Measurements from ENCODE around the gene AGPAT2.

DNA sequence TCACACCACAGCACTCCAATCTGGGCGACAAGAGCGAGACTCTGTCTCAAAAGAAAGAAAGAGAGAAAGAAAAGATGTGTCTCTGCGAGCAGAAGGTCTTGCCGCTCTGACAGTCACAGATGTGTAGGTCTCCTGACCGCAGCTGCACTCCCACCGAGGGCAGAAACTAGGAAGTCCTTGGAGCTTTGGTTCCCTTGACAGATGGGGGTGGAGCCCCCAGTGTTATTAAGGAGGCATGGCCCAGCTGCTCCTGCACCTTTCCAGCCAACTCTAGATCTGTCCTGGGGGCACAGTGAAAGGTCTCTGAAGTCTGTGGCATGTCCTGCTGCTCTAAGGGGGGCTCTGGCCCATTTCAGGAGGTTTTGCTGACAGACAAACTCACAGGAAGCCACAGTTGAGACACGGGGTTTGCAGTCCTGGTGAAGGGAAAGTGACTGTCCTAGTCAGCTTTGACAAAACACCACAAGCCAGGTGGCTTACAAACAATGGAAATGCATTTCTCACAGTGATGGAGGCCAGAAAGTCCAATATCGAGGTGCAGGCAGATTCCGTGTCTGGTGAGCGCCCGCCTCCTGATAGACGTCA is 16.1 kb upstream of the AGPAT2 start:
- TF ChIP-seq, protein P1, sequence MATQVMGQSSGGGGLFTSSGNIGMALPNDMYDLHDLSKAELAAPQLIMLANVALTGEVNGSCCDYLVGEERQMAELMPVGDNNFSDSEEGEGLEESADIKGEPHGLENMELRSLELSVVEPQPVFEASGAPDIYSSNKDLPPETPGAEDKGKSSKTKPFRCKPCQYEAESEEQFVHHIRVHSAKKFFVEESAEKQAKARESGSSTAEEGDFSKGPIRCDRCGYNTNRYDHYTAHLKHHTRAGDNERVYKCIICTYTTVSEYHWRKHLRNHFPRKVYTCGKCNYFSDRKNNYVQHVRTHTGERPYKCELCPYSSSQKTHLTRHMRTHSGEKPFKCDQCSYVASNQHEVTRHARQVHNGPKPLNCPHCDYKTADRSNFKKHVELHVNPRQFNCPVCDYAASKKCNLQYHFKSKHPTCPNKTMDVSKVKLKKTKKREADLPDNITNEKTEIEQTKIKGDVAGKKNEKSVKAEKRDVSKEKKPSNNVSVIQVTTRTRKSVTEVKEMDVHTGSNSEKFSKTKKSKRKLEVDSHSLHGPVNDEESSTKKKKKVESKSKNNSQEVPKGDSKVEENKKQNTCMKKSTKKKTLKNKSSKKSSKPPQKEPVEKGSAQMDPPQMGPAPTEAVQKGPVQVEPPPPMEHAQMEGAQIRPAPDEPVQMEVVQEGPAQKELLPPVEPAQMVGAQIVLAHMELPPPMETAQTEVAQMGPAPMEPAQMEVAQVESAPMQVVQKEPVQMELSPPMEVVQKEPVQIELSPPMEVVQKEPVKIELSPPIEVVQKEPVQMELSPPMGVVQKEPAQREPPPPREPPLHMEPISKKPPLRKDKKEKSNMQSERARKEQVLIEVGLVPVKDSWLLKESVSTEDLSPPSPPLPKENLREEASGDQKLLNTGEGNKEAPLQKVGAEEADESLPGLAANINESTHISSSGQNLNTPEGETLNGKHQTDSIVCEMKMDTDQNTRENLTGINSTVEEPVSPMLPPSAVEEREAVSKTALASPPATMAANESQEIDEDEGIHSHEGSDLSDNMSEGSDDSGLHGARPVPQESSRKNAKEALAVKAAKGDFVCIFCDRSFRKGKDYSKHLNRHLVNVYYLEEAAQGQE (IDR thresholded peaks at IDR 0.05; ENCODE audit: insufficient read depth in 1 of 2, low read depth in 2 of 2, low read length in 1 of 2) = no peak
- TF ChIP-seq TCF7L2 (IDR thresholded peaks at IDR 0.05; ENCODE audit: low read depth, low read length) = no peak
- TF ChIP-seq, protein P2, sequence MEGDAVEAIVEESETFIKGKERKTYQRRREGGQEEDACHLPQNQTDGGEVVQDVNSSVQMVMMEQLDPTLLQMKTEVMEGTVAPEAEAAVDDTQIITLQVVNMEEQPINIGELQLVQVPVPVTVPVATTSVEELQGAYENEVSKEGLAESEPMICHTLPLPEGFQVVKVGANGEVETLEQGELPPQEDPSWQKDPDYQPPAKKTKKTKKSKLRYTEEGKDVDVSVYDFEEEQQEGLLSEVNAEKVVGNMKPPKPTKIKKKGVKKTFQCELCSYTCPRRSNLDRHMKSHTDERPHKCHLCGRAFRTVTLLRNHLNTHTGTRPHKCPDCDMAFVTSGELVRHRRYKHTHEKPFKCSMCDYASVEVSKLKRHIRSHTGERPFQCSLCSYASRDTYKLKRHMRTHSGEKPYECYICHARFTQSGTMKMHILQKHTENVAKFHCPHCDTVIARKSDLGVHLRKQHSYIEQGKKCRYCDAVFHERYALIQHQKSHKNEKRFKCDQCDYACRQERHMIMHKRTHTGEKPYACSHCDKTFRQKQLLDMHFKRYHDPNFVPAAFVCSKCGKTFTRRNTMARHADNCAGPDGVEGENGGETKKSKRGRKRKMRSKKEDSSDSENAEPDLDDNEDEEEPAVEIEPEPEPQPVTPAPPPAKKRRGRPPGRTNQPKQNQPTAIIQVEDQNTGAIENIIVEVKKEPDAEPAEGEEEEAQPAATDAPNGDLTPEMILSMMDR (IDR thresholded peaks at IDR 0.05) = no peak
- TF ChIP-seq POLR2AphosphoS5 (IDR thresholded peaks at IDR 0.05; ENCODE audit: low read depth, low read length) = no peak
- no peak for TF ChIP-seq SIN3A (IDR thresholded peaks at IDR 0.05; ENCODE audit: borderline replicate concordance, insufficient read depth, low read depth, low read length)
